Measurements from ENCODE around the gene KRT79.

- no peak for TF ChIP-seq REST (IDR thresholded peaks at IDR 0.05; ENCODE audit: insufficient replicate concordance, low read depth)
- TF ChIP-seq CTCF (IDR thresholded peaks at IDR 0.05; ENCODE audit: insufficient read depth, low read length): no peak
- TF ChIP-seq POLR2AphosphoS5 (IDR thresholded peaks at IDR 0.05; ENCODE audit: low read depth): no peak
Observed at GRCh38 chr12:52828591-52829021, 5.5 kb downstream of the KRT79 start.
